ENCODE results near the gene TMEM131.

The TMEM131 gene

DNA sequence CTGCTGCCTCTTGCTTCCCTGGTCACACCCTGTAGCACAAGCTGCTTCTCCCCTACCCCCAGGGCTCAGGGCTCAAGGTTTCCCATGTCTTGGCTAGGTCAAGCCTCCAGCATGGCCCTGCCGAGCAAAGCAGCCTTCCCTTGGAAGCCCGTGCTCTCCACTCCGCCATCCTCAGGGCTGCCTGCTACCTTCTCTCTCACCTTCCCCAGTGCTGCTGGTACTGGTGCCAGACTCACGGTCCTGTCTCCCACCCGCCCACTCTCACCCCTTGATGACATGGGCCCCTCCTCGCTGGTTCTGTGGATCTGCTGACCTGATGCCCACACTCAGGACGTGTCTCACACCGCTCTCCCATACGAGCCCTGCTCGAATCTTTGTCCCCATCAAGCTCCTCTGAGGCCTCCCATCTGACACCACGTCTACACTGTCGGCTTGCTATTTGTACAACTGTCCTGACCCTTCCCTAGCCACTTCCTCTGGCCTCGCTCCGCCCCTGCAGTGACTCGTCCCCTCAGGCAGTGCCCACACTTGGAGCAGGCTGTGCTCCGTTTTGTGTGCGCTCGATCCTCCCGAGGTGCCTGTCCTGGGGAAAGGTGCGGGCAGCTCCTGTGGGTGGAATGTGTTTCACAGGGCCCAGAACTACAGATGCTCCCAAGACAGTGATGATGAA lies 232.4 kb downstream of the TMEM131 start:
- DNase-seq (ENCODE audit: low read depth in 2 of 2) = no peak

GRCh38 chr2:97761192-97761591 lies 234.6 kb downstream of the TMEM131 start:
- peak; percentile 38 to 39 for DNase-seq (ENCODE audit: low read depth in 2 of 2)

DNA sequence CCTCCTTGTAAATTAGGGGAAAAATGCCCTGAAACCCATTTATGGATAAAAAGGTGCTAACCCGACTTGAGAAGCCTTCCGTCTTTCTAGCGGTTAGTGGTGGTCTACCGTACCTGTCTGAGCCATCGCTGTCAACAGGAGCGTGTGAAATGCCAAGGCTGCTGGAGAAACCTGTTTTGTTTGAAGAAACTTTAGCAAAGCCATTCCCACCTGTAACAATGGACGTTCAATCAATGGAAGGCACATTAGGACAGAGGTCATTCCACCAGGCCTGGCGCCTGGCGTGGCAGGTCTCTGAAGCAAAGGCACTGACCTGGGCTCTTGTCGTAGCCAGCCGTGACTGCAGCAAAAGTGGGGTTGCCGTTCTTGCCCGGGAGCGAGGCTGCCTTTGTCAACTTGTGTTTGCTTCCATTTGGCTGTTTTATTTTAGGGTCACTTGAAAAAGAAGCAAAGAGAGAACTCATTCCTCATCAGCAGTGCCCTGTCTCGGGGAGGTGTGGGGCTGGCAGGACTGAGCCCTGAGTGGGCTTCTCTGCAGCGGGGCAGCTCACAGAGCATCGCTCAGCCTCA lies 235.2 kb downstream of the TMEM131 start:
- no peak for DNase-seq (ENCODE audit: low read depth in 2 of 2)

- no peak for DNase-seq (ENCODE audit: low read depth in 2 of 2)
Observed at GRCh38 chr2:97759727-97760407, 235.9 kb downstream of the TMEM131 start.

- DNase-seq (ENCODE audit: low read depth in 2 of 2) = no peak
Observed at GRCh38 chr2:97758131-97758705, 237.5 kb downstream of the TMEM131 start.

- no peak for DNase-seq (ENCODE audit: low read depth in 2 of 2)
Observed at GRCh38 chr2:97757062-97757461, 238.7 kb downstream of the TMEM131 start.

DNA sequence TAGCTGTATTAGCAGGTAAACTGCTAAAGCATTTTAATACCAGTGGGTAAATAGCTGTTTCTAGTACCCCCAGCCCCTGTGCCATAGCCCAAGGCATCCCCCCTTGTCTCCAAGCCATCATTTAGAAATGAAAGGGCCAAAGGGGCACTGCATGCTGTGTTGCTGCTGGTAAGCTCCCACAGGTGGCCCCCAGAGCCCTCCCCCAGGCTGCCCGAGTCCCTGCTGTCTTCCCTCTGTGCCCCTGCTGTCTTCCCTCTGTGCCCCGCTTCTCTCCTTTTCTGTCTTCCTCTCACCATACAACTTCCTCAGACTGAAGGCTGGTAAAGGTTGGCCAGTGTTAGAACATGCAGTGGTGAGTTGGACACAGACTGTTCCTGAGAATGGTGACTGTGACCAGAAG lies 240.3 kb downstream of the TMEM131 start:
- DNase-seq (ENCODE audit: low read depth in 2 of 2) = no peak

DNA sequence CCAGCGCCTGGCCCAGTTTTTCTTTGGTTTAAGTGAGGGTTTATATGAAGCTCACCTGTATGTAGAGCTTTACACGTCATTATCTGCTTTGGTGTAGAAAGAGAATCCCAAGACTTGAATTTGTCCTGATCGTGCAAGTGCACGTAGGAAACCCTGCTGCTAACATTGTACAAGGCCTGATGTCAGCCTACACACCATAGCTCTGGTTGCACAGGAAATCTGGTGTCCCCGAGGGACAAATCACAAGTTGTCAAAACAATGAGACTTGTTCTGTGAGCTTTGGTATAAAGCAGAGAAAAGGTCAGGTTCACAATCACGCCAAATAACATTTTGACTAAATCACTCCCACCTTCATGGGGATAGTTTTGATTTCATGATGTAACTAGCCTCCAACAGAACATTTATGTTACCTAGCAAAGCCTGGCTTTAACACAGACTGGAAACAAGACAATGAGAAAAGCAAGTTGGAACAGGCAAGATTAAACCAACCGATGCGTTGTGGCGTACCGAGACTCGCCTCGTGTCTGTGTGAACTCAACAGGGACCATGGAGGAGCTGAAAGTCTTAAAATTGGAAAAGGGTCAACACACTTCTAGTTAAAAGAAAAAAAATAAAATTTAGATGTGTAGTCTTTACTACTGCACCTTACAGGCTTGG lies 240.9 kb downstream of the TMEM131 start:
- no peak for DNase-seq (ENCODE audit: low read depth in 2 of 2)

DNA sequence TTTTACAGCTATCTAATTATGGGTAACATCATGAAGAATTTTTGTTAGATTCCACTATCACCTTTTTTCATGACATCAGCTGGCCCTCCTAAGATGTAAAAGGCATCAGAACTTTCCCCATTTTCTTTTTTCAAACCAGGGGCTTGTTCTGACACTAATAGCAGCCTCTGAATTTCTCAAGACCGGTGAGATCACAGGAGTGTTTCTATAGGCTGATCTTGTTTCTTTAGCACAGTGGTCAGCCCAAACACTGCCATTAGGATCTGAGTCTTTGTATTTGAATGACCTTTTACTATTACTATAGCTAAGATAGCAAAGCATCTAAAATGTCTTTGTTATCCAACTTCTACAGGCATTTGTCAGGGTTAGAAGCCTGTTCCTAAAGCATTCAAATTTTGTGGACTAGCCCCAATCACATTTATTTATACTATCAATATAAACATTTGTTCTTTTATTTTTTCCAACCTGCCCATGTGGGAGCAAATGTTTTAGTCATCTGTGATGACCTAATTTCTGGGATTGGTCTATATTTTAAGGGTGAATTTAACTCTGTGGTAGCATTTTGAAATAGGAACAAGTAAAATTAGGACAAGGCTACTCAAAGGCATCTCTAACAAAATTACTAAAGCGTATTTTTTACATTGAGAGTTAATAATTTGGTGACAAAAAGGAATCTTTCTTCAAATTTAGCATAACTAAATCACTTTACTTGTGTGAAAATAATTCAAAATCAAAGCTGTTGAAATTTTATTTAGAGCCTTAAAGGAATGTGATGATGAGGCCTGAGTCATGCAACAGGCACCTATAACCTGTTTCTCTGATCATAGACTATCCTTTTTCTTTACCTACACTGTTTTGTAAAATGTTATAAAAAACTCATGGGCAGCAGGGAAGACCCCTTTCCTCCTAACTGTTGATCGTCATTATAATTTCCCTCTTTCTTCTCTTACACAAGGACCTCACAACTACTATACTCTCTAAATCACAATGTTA lies 243.1 kb downstream of the TMEM131 start:
- DNase-seq (ENCODE audit: low read depth in 2 of 2) = no peak

GRCh38 chr2:97751752-97752151 lies 244.0 kb downstream of the TMEM131 start:
- no peak for DNase-seq (ENCODE audit: low read depth in 2 of 2)

DNA sequence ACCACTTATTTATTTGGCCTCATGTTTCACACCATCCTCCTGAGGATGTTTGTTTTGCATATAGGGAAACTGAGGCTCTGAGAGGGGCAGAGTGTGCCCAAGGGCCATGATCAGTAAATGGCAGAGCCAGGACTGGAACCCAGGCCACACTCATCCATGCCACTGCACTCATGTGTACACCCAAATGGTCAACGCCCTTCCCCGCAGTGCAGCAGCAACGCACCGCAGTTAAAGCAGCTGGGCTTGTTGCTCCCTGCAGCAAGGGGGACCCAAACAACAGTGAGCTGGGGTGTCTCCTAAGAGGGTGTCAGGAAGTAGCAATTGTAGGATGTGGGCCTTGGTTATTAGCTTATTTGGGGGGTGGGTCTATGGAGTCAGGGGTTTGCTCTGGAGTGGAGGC lies 245.7 kb downstream of the TMEM131 start:
- DNase-seq (ENCODE audit: low read depth in 2 of 2) = no peak

GRCh38 chr2:97749581-97749980 lies 246.2 kb downstream of the TMEM131 start:
- DNase-seq (ENCODE audit: low read depth in 2 of 2) = no peak

DNA sequence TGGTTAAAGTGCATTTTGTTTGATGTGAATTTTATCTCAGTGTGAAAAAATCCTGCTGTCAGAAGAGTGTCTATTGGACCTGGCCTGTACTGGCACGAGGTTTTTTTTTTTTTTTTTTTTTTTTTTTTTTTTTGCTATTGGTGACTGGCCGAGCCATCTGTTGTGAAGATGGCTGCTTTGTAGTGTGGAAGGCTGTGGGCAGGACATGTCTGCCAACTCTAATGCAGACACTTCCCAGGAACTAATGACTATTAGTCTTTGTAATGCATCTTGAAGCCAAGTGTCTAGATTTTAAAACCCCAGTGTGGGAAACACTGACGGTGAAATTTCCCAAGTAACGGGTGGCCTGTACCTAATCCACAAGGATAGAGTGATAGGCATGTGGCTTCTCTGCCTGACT lies 248.0 kb downstream of the TMEM131 start:
- no peak for DNase-seq (ENCODE audit: low read depth in 2 of 2)

DNA sequence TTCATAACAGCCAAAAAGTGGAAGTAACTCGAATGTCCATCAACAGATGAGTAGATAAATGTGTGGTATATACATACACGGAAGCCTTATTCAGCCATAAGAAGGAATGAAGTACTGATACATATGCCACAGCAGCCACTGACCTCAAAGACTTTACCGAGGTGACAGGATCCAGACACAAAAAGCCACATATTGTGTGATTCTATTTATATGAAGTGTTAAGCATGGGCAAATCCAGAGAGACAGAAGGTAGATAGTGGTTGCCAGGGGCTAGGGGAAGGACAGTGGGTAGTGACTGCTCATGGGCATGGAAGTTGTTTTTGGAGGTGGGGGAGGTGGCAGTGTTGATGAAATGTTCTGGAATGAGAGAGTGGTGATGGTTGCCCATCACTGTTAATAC lies 248.5 kb downstream of the TMEM131 start:
- DNase-seq (ENCODE audit: low read depth in 2 of 2) = no peak

GRCh38 chr2:97745474-97746174 lies 250.1 kb downstream of the TMEM131 start:
- DNase-seq (ENCODE audit: low read depth in 2 of 2) = peak in 1 of 2 donors; percentile 63

GRCh38 chr2:97743913-97744312 lies 251.8 kb downstream of the TMEM131 start:
- no peak for DNase-seq (ENCODE audit: low read depth in 2 of 2)

DNA sequence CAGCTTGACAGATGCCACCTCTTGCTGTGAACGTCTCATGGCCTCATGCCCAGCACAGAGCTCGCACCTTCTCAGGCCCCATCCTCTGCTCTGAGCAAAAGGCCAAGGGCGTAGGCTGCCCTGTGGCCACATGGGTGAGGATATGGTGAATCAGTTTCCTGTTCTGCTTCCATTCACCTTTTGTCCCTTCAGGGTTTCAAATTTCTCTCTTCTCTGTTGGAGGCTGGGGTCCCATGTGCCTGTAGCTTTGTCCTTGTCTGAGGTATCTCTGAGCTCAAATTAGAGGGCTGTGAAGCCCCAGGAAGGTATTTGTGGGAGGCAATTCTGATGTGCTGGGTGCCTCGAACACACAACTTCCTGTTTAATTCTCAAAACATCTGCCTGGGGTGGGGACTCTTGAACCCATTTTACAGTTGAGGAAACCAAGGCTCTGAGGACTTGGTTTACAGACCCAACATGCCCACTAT lies 253.3 kb downstream of the TMEM131 start:
- DNase-seq (ENCODE audit: low read depth in 2 of 2) = peak; percentile 38 to 58

DNA sequence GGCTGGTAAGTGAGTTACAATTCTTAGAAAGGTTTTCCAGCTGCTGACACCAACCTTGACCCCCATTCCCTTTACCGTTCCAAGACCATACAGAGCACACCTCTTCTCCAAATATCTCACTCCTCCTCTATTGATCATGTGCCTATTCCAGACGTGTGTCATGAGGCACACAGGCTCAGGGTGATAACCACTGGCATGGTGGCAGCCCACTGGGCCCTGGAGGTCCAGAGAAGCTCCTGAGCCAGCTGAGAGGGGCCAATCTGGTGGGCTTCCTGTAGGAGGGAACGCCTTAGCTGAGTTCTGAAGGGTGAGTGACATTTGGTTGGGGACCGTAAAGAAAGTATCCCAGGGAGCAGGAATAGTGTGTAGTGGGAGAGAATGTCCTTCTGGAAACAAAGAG lies 254.1 kb downstream of the TMEM131 start:
- no peak for DNase-seq (ENCODE audit: low read depth in 2 of 2)

DNA sequence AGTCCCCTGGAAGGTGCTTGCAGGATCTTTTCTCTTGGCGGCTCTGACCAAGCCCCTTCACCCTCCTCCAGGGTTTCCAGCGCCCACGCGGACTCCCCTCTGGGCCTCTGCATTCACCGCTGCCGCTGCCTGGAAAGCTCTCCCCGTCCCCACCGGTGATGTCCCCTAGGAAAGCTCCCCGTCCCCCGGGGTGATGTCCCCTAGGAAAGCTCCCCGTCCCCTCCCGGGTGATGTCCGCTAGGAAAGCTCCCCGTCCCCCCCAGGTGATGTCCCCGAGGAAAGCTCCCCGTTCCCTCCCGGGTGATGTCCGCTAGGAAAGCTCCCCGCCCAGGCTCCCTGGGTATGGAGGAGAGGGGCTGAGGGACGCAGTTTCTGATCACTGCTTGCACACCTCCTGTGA lies 254.5 kb downstream of the TMEM131 start:
- DNase-seq (ENCODE audit: low read depth in 2 of 2) = no peak

GRCh38 chr2:97740590-97741182 lies 255.1 kb downstream of the TMEM131 start:
- DNase-seq (ENCODE audit: low read depth in 2 of 2) = no peak
